GM11168 (cell line): ENCODE results near the gene CATSPERD.

Source experiments
- in situ Hi-C: fragments of 300-500 bp; cut with MboI; formaldehyde crosslinking; loops from one replicate; pipeline ENCODE4 v1.12.0; 2022; ENCODE audit warnings: low sequenced_read_pairs; ENCODE audit not compliant: unreplicated experiment

Gene CATSPERD, protein sequence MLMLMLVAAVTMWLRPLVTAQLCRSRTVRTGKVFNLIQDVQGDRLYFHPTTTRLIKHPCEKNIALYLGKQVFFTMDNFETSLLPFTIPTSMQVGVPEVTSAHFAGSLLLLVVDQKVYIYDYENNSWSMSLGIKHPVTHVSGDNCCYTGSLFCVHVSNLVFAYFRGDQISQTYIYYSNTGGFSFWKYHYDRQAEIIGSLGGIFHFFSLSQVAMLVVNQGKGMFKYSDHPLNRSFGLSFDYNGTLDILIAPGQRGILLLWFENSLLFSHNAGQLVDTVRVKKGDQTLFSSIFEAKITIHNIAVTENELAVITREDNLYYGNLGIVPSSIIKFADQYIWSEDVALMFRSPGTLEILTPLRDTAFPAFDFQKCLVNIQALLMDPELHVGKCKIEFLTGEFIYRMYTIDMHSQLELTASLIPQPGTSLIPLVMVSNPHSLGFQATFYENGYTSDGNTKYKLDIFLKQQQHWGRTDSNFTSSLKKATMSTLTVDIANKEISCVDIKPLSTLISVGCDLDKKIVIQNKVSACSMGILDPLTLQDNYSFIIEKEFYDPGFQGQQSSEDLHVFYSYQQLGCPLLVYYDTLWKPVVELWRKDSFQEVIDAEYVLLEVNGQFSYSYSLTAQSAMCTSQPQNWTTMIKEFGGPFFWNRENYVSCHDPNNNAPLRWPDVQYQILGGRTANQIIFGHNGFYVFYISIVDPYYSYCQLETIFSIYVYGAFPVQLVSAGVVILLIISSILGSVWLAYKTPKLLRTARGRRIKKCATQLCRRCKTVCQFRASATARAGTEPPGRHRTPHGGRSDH

DNA sequence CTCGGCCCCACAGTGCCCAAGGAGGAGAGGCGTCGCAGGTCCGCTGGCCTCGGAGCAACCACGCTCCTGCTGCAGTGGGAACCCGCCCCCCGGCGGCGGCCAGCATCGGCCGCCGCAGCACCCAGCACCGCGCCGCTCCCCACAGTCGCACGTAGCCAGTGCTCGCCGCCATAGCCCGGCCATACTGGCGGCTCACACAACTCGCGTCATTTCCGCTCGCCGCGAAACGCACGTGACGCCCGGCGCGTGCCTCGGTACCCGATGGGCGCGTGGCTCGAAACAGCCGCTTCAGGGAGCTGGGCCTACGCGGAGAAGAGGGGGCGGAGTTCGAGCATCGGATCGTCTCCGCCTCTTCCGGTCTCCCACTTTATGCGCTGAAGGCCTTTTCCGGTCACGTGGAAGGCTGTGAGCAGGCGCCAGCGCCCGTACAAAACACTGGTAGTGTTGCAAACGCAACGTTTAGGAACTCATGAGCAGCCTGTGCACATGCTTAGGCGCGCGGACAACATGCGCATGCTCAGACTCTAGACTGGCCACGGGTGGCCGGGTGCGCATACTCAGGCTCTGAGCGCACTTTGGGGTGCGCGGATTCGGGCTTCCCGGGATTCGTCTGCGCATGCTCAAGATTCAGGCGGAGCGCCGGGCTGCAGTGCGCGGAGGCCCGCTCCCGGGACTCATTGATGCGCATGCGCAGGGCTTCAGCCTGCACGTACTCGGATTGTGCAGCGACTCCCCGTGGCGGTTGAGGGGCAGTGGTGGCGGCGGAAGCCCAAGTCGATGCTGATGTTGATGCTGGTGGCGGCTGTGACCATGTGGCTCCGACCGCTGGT, at the start of gene CATSPERD, which contains the start of gene LONP1:
Gene CATSPERD (plus strand): TSS at position 677 of the 830 bp plus-strand sequence. CDS start 101 bp downstream, at position 778.
Gene LONP1 (minus strand): TSS at position 186 of the 830 bp plus-strand sequence. CDS start 14 bp downstream, at position 172.
- in situ Hi-C loops, result no loop called here

DNA sequence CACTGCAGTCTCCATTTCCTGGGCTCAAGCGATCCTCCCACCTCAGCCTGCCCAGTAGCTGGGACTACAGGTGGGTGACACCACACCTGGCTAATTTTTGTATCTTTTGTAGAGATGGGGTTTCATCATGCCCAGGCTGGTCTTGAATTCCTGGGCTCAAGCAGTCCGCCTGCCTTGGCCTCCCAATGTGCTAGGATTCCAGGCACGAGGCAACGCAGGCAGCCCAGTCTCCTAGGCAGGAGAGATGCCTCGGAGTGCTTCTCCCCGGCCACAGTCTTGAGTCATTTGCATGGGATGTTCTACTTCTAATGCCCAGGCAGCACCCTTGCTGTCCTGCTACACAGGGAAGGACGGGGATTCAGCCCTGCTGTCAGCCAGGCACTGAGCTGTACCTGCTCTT, 48.8 kb upstream of the CATSPERD start:
- in situ Hi-C loops, result no loop called here

DNA sequence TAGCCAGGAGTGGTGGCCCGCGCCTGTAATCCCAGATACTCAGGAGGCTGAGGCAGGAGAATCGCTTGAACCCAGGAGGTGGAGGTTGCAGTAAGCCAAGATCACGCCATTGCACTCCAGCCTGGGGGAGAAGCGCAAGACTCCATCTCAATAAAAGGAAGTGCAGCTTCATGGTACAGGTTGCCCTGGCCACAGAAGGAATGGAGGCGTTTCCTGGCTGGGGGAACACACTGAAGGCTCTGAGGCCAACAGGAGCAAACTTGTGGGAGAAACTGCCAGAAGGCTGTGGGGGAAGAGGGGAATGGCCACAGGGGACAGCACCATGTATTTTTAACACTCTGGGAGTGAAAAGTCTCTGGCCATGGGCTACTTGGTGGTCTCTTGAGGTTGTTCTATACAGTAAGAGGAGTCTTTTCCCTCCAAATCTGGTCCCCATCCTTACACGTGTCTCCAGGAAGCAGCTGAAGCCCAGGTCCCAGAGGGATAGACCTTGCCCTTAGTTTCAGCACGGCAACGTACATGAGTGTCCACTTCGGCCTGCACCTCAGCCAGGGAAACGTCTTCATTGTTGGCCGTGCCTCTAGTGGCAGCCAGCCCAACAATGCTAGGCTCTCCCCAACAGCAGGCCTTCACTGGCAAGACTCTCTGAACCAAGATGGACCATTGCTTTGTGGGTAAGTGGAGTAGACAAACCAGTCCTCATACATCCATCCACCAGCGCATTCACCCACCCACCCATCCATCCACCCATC, 47.6 kb upstream of the CATSPERD start:
- in situ Hi-C loops, result no loop called here

DNA sequence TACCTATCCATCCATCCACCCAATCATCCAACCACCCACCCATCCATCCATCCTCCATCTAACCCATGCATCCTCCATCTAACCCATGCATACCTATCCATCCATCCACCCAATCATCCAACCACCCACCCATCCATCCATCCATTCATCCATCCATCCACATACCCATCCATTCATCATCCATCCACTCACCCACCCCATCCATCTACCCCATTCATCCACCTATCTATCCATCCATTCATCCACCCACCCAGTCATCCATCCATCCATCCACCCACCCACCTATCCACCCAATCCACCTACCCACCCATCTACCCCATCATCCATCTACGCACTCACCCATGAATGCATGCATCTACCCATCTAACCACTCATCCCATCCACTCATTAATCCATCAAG, 46.7 kb upstream of the CATSPERD start:
- in situ Hi-C loops, result no loop called here

DNA sequence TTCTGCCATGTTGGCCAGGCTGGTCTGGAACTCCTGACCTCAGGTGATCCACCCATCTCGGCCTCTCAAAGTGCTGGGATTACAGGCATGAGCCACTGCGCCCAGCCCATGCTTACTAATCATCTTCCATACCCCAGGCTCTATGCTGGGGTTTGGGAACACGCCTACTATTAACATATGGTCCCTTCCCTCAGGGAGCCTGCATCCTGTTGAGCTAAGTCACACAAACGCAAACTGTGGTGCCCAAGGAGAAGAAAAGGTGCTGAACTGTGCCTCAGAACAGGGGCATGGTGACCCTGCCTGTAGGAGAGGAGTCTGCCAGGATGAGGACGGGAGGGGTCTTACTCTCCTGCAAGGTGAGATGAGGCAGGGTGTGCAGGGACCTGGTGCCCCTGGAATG, 45.7 kb upstream of the CATSPERD start:
- in situ Hi-C loops, result no loop called here

DNA sequence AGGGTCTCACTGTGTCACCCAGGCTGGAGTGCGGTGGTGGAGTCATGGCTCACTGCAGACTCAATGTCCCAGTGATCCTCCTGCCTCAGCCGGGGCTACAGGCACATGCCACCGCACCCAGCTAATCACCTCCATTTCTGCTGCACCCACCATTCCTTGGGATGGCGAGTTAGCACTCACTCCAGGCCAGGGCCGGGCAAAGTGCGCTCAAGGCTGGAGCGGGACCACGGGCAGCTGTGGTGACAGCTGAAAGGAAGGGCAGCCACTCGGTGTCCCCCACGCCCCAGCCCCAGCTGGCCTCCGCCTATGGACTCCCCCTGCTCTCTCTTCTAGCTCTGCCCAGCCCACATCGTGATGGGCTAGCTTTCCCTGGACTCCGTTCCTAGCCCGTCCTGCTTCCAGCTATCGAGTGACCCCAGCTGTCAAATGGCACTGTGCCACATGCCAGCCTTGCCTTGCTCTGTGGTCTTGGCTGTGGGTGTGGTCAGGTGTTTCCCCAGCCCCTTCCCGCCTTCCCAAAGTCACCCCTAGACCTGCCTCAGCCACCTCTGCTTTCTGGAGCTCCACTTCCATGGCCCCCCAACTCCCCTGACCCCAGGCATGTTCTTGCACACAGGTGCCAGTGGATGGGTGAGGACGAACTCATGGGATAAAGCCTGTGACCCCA, 44.2 kb upstream of the CATSPERD start:
- in situ Hi-C loops, result no loop called here

DNA sequence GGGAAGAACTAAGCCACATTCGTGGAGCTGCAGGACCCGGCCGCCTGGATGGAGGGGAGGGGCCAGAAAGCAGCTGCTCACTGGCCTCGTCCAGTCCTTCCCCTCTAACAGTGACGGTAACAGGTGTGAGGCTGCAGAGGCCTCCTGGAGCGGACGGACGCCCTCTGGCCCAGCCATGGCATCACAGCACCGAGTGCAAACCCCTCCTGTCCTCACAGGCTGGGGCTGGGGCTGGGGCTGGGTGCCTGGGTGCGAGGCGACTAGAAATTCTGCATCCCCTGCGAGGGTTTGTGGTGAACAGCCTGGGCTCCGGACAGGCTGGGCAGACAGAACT, 43.7 kb upstream of the CATSPERD start:
- in situ Hi-C loops, result no loop called here

DNA sequence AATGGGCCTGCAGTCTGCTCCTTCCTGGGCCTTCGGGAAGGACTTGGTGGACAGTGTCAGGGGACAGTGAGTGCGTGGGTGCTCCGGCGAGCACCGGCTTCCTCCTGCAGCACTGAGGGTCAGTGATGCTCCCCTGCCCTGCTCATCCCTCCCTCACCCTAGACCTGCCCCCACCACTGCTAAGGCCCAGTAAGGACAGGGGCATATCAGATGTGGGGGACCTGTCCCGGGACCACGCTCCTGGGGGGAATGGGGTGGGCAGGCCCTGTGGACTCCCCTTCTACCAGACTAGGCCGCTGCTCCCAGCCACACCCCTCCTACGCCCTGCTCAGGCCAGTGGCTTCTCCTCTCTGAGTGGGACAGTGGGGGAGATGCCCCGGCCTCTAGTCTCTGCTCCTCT, 43.3 kb upstream of the CATSPERD start:
- in situ Hi-C loops, result no loop called here

DNA sequence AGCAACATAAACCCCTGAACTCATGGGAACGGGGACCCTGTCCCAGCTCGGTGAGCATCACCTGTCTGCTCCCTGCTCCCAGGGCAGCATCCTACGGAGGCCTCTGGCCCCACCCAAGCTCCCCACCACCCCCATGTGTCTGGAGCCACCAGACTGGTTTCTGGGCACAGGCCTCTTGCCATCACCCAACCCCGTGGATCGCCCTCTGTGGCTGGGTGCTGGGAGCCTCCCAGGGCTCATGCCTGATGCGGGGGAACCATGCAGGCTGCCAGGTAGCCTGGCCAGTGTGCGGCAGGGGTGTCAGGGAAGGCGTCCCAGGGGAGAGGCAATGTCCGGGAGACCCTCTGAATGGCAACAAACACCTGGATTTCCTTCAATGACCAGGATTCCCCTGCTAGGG, 42.9 kb upstream of the CATSPERD start:
- in situ Hi-C loops, result no loop called here

DNA sequence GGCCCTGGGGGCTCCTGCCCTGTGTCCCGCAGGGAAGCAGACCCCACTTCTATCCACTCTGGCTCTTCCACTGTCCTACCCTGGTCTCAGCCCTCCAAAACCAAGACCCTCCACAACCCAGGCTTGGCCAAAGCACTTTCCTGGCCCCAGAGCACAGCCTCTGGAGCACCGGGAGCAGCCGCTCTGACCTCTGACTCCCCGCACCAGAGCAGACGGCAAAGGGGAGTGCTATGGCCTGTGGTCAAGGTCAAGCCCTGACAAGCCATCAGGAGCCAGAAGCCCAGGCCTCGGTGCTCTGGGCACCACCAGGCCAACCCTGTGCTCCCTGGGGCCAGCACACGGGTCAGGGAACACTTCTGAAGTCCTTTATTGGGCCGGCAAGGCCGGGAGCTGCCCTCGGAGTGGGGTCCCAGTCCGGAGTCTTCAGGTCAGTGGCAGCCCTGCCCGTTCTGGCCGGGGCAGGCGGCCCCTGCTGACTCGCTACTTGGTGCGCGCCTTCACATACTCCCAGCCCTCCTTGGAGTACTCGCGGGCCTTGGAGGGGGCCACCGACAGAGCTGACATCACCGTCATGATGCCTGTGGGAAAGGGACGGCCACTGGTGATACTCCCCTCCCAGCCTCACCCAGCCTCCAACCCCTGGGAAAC, 42.2 kb upstream of the CATSPERD start:
- in situ Hi-C loops, result no loop called here

DNA sequence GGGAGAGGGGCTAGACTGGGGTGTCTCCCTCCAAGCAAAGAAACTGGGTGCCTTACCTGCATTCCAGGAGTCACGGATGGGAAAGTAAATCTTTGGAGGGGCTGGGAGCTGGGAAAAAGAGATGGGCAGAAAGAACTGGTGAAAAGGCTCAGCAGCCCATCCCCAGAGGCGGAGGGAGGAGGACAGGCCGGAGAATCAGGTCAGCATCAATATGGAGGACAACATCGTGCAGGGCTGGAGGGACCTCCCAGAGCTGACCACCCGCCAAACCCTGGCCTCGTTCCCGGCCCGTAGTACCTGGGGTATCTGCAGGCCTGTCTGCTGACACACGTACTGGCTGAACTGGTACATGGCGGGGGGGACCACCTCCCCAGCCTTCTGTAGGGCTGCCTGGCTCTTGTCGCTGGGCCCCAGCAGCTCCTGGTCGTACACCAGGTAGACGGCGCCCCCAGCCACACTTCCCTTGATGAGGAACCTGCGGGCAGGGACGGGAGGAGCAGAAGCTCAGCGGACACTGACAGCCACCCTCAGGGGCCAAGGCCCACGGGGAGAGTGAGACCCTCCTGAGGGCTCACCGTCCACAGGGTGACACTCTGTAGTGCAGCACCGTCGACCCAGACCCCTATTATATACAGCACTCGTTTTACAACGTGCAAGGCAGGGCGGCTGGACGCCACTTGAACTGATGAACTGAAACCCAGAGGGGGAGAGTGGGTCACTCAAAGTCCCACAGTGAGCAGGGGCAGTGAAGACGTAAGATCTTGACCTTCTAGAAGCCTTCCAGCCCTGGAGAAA, 41.0 kb upstream of the CATSPERD start:
- in situ Hi-C loops, result no loop called here

DNA sequence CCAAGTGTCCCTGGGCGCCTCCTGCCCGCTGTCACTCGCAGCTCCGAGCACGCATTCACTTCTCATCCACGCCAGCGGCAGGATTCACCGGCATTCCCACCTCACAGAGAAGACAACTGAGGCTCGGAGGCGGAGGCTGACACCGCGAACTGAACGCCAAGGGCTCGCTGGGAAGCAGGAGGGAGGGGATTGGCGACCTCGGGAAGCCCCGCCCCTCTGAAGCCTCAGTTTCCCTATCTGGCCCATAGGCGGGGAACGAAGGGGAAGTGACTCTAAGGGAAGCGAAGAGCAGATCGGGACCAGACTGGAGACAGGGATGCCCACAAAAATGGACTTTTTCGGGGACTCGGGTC, 40.4 kb upstream of the CATSPERD start:
- in situ Hi-C loops, result no loop called here

DNA sequence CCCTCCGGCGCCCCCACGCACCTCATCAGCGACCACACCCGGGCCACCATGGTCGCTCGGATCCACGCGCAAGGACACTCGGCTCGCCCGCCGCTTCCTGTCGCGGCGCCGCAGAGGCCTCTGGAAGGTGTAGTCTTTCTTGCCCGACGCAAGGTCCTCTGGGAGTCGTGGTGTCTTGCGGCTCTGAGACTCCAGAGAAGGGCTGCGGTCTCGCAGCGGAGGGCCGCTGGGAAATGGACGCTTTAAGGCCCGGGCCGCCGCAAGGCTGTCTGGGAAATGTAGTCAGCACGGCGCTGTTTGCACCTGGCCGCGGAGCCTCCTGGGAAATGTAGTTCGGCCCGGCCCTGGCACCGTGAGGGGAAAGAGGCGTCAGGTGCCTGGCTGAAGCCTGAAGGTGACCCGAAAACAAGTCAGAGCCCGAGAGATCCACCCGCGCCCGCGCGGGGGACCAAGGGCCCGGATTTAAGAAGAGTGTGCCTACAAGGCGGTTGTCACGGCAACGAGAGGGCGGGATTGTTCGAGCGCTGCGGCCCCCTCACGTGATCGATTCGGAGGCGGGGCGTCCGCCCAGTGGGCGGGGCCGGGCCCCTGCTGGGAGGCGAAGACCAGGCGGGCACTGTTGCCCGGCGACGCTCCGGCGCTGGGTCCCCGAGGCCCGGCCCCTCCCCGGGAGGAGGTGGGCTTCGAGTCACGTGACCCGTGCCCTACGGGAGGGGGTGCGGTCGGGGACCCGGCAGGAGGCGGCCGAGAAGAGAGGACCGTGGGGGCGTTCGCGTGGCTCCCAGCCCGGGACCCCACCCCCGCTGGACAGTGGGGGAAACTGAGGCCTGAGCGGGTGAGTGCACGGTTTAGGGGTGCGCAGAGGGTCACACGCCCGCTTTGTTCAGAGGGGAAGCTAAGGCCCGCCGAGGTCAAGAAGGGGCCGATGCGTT, 39.7 kb upstream of the CATSPERD start, which contains the start of the genes HSD11B1L and MICOS13:
Gene HSD11B1L (plus strand): TSS at position 591 of the 932 bp plus-strand sequence. CDS start 3,806 bp downstream, outside the sequence.
Gene MICOS13 (minus strand): TSS at position 80 of the 932 bp plus-strand sequence. CDS start 30 bp downstream, at position 50.
- in situ Hi-C loops, result no loop called here

DNA sequence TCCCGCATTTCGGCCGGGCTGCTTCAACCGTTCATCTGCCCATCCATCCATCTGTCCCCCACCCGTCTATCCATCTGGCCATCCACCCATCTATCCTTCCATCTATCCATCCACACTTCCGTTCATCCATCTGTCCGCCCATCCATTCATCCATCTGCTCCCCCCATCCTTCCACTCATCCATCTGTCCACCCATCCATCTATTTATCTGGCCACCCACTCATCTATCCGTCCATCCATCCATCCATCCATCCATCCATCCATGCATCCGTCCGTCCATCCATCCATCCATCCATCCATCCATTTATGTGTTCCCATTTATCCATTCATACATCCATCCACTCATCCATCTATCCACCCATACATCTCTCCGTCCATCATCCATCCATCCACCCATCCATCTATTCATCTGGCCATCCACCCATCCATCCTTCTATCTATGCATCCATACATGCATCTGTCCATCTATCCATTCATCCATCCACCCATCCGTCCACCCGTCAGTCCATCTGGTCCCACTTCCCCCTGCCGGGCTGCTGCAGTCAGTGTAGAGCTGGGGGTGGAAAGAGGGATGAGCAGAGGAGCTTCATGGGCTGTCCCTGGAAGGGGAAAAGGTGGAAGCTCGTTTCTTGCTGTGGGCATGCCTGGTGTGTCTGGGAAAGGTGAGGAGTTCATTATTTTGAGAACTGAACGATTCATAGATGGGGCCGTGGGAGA, 38.9 kb upstream of the CATSPERD start:
- in situ Hi-C loops, result no loop called here

DNA sequence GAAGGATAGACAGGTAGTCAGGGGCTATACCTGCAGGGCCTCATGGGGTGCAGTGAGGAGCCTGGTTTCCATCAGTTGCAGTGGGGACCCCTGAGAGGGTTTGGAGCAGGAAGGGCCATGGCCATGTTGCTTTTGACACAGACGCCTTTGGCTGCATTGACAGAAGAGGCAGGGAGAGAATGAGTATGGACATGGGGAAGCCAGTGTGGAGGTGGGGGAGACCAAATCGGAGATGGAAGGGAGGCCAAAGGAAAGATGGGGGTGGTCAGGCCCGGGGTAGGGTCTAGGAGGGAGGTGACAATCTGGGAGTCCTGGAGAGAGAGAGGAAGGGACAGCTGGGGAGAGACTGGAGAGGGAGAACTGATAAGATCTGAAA, 38.3 kb upstream of the CATSPERD start:
- in situ Hi-C loops, result no loop called here

DNA sequence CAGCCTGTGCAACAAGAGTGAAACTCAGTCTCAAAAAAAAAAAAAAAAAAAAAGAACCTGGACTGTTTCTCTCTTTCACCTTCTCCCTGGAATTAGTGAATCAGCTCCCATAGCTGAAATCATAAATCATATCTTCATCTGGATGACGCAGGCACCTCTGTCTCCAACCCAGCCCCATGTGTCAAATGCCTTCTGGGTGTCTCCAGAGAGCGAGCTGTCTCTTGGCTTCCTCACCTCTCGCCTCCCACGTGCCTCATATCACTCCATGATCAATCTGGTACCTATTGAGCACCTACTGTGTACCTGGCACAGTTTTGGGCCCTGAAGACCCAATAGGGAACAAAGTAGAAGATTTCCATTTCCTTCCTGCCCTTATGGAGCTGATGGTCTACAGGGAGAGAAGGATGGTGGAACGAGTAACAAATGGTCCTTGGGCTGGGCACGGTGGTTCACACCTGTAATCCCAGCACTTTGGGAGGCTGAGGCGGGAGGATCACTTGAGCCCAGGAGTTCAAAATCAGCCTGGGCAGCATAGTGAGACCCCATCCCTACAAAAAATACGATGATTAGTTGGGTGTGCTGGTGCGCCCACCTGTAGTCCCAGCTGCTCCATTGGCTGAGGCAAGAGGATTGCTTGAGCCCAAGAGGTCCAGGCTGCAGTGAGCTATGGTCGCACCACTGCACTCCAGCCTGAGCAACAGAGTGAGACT, 37.1 kb upstream of the CATSPERD start:
- in situ Hi-C loops, result no loop called here
